Transverse colon (tissue), 4 donors: ENCODE data around the gene RDH16.

Source experiments
- CTCF ChIP-seq, 5 experiments: fragments of 200-600 bp in 3 of 5; fragments of 450-650 bp in 2 of 5; sonication (generic) in 3 of 5; IDR thresholded peaks; 1 replicate in 2 of 5; 2 replicates in 3 of 5; pipeline ENCODE4 v1.5.1; 2016 to 2017; ENCODE audit warnings: antibody characterized with exemption in 5 of 5, inconsistent platforms in 3 of 5, mild to moderate bottlenecking in 2 of 5, moderate library complexity in 1 of 5
- POLR2A ChIP-seq: fragments of 450-650 bp; IDR thresholded peaks from one replicate; pipeline ENCODE4 v1.6.1; 2016; ENCODE audit warnings: antibody characterized with exemption, mild to moderate bottlenecking, moderate library complexity
- POLR2AphosphoS5 ChIP-seq, 3 donors: sonication (generic); formaldehyde crosslinking; IDR thresholded peaks; one replicate each; pipeline ENCODE4 v1.6.1; 2016; ENCODE audit warnings: antibody characterized with exemption in 3 of 3

DNA sequence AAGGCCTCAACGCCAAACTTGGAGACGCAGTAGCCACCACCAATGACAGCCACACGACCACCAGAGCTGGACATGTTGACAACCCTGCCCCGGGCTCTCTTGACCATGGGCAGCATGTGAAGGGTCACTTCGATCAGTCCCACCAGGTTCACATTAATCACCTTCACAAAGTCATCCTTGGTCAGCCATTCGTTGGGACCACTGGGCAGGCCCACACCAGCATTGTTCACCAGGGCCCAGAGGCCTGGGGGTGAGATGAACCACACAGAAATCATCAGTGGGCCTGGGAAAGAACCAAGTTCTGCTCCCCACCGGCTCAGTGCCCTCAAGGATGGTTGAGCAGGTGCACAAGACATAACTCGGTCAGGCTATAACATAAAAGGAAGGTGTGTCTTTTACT, 27.2 kb downstream of the RDH16 start:
- no peak for TF ChIP-seq CTCF (IDR thresholded peaks at IDR 0.05)
- no peak for TF ChIP-seq POLR2A
- TF ChIP-seq POLR2AphosphoS5 (IDR thresholded peaks at IDR 0.05) = no peak
